WTC11 (cell line): ENCODE measurements around the gene PTCD3. TPM values are rescaled to one million over a fixed set of nuclear protein-coding genes. Genes with fewer than 3 reads are reported as not detected.

Source experiments
- ATAC-seq: fragments of 200-7000 bp; cut with Tn5 transposase; 2 replicates; pipeline ENCODE4 v1.10.0; 2021; ENCODE audit warnings: mild to moderate bottlenecking, moderate library complexity
- CTCF ChIA-PET: fragments of 300-600 bp; sonication (Branson Sonifier 250); formaldehyde crosslinking; loops from one replicate; lab custom pipeline; 2021; ENCODE audit warnings: antibody characterized with exemption; lab: Charles Lee
- POLR2A ChIA-PET: fragments of 350-600 bp; sonication (Branson Sonifier 250); formaldehyde crosslinking; loops from one replicate; lab custom pipeline; 2021; ENCODE audit warnings: antibody characterized with exemption; lab: Charles Lee
- DNase-seq: peaks from one replicate; pipeline ENCODE4 v3.0.0; 2021; ENCODE audit warnings: low spot score
- H3K27ac Mint-ChIP-seq: 2 replicates; pipeline ENCODE4 v1.8.0; 2021; ENCODE audit warnings: mixed read lengths
- H3K27me3 Mint-ChIP-seq: 2 replicates; pipeline ENCODE4 v1.8.0; 2021; ENCODE audit warnings: low read depth, mild to moderate bottlenecking, moderate library complexity, mixed read lengths
- H3K36me3 Mint-ChIP-seq: 2 replicates; pipeline ENCODE4 v1.8.0; 2021; ENCODE audit warnings: mixed read lengths
- H3K4me1 Mint-ChIP-seq: 2 replicates; pipeline ENCODE4 v1.8.0; 2022; ENCODE audit warnings: mixed read lengths
- H3K4me3 Mint-ChIP-seq: 2 replicates; pipeline ENCODE4 v1.8.0; 2021; ENCODE audit warnings: mild to moderate bottlenecking, moderate library complexity, mixed read lengths
- H3K9me3 Mint-ChIP-seq: 2 replicates; pipeline ENCODE4 v1.8.0; 2021; ENCODE audit warnings: mixed read lengths
- ARID4B ChIP-seq: sonication (generic); formaldehyde crosslinking; IDR thresholded peaks from 2 replicates; pipeline ENCODE4 v1.8.0; 2023; ENCODE audit warnings: missing genetic modification reagents, mild to moderate bottlenecking, borderline replicate concordance
- ATF1 ChIP-seq: sonication (generic); formaldehyde crosslinking; IDR thresholded peaks from 2 replicates; pipeline ENCODE4 v1.8.1; 2023; ENCODE audit warnings: mild to moderate bottlenecking, moderate library complexity, missing genetic modification reagents
- CREM ChIP-seq: sonication (generic); formaldehyde crosslinking; IDR thresholded peaks from 2 replicates; pipeline ENCODE4 v1.8.1; 2022; ENCODE audit warnings: mild to moderate bottlenecking, missing genetic modification reagents, moderate library complexity
- CTCF ChIP-seq: fragments of 200-600 bp; IDR thresholded peaks from 2 replicates; pipeline ENCODE4 v1.8.0; 2022; ENCODE audit warnings: antibody characterized with exemption
- ELF4 ChIP-seq: sonication (generic); formaldehyde crosslinking; IDR thresholded peaks from 2 replicates; pipeline ENCODE4 v1.8.1; 2022; ENCODE audit warnings: low read depth, mild to moderate bottlenecking, moderate library complexity, missing genetic modification reagents
- ERG ChIP-seq: fragments of 250-450 bp; sonication (Bioruptor Pico); IDR thresholded peaks from 2 replicates; pipeline ENCODE4 v1.8.0; 2021; ENCODE audit warnings: mild to moderate bottlenecking
- FOXK1 ChIP-seq: sonication (generic); formaldehyde crosslinking; IDR thresholded peaks from 2 replicates; pipeline ENCODE4 v1.8.0; 2022; ENCODE audit warnings: mild to moderate bottlenecking, moderate library complexity, missing genetic modification reagents
- IRF1 ChIP-seq: sonication (generic); formaldehyde crosslinking; IDR thresholded peaks from 2 replicates; pipeline ENCODE4 v1.8.0; 2023; ENCODE audit warnings: missing genetic modification reagents
- MLX ChIP-seq: sonication (generic); formaldehyde crosslinking; IDR thresholded peaks from 2 replicates; pipeline ENCODE4 v1.8.1; 2023; ENCODE audit warnings: mild to moderate bottlenecking, missing genetic modification reagents, moderate library complexity
- MYBL2 ChIP-seq: sonication (generic); formaldehyde crosslinking; IDR thresholded peaks from 2 replicates; pipeline ENCODE4 v1.8.1; 2023; ENCODE audit warnings: mild to moderate bottlenecking, moderate library complexity, missing genetic modification reagents
- PRRX2 ChIP-seq: fragments of 250-450 bp; sonication (Bioruptor Pico); IDR thresholded peaks from 2 replicates; pipeline ENCODE4 v1.8.0; 2021; ENCODE audit warnings: mild to moderate bottlenecking
- SOX15 ChIP-seq: fragments of 250-450 bp; sonication (Bioruptor Pico); IDR thresholded peaks from 2 replicates; pipeline ENCODE4 v1.9.0; 2021; ENCODE audit warnings: mild to moderate bottlenecking
- TEAD4 ChIP-seq: sonication (generic); formaldehyde crosslinking; IDR thresholded peaks from 2 replicates; pipeline ENCODE4 v1.8.0; 2022; ENCODE audit warnings: mild to moderate bottlenecking, missing genetic modification reagents
- ZNF281 ChIP-seq: sonication (generic); formaldehyde crosslinking; IDR thresholded peaks from 2 replicates; pipeline ENCODE4 v1.8.0; 2023; ENCODE audit warnings: mild to moderate bottlenecking, missing genetic modification reagents
- ZNF396 ChIP-seq: fragments of 250-450 bp; sonication (Bioruptor Pico); IDR thresholded peaks from 2 replicates; pipeline ENCODE4 v1.8.0; 2021; ENCODE audit warnings: mild to moderate bottlenecking, moderate library complexity, borderline replicate concordance
- ZNF416 ChIP-seq: fragments of 250-450 bp; sonication (Bioruptor Pico); IDR thresholded peaks from 2 replicates; pipeline ENCODE4 v1.9.0; 2021; ENCODE audit warnings: mild to moderate bottlenecking, inconsistent platforms
- total RNA-seq: library from RNA; stranded (reverse); gene quantifications from 3 replicates; pipeline ENCODE4 v1.2.3, GENCODE V29; 2021

PTCD3 gene
- total RNA-seq, 1 experiment from 2014 or later = 192 TPM

GRCh38 chr2:86118130-86118529 lies 12.1 kb downstream of the PTCD3 start:
- Mint-ChIP-seq H3K4me3 (no peak overlapping the region), H3K27me3 (no peaks in the 10 kb centered on the region), H3K9me3 (no peaks in the 10 kb centered on the region), H3K36me3 (peaks cover 87% of the 10 kb centered on the region), H3K4me1 (peaks cover 10% of the 10 kb centered on the region), H3K27ac (peak overlapping the region; percentile 46; the same call in 1 of the 2 replicates)
- DNase-seq (no peak), ATAC-seq (no peak)
- ChIA-PET POLR2A (no interaction called here), CTCF (interaction anchor here (1.4 kb wide), 1 partner anchor 38 kb away, joined by 3 read pairs; no protein-coding TSS in a partner anchor)
- TF ChIP-seq ERG (CRISPR knock-in tag) (no peak), PRRX2 (CRISPR knock-in tag) (no peak), ZNF416 (no peak), FOXK1 (CRISPR knock-in tag) (no peak), TEAD4 (no peak), SOX15 (CRISPR knock-in tag) (no peak), ATF1 (no peak), ELF4 (CRISPR knock-in tag) (no peak), IRF1 (CRISPR knock-in tag) (no peak), MYBL2 (CRISPR knock-in tag) (no peak), ZNF281 (CRISPR knock-in tag) (no peak), ARID4B (CRISPR knock-in tag) (no peak), MLX (CRISPR knock-in tag) (no peak), CREM (CRISPR knock-in tag) (no peak), CTCF (no peak), ZNF396 (no peak)
